Measurements from ENCODE around the gene BAIAP3. TPM values are rescaled to one million over a fixed set of nuclear protein-coding genes. Genes with fewer than 3 reads are reported as not detected.

Gene BAIAP3
- total RNA-seq, 1 experiment from 2014 or later: 0.50 TPM

DNA sequence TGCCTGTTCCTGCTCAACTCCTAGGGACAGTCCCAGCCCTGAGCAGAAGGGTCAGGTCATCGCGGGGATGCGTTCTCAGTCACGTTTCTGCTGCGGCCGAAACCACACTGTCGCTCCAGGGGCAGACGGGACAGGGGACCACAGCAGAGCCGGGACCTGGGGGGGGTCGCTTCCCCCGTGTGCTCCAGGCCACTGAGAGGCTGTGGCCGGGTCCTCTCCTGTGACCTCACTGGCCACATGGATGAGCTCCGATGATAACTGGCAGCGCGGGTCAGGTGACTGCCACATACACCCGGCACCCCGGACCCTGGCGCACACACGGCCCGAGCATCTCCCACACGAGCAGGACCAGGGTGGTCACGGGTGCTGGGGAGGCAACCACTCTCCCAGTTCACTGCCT lies 31.1 kb downstream of the BAIAP3 start:
- DNase-seq (ENCODE audit: low read depth): no peak

DNA sequence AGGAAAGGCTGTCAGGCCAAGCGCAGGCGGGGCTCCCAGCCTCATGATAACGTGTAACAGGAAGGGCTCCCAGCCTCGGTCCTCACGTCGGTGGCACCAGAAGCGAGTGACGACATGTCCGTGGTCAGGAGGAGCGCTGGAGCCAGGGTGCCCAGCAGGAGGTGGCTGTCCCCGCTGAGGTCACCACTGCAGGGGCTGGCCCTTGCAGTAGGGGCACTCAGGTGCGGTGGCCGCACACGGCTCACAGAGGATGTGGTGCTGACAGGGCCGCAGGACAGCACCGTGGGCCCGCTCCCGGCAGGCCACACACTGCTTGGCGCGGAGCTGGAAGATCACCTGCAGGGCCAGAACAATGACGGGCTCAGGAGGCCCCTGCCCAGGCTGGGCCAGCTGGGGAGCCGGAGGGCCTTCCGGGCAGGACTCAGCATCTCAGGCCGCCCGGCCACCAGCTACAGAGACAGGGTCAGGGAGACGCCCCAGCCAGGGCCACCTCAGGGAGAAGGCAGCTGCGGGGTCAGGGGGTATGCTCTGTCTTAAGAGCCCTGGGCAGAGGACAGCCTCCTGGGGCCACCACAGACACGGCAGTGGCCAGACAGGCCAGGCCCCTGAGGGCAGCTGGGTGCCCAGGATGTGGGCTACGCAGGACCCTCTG lies 32.7 kb downstream of the BAIAP3 start:
- DNase-seq (ENCODE audit: low read depth): no peak

DNA sequence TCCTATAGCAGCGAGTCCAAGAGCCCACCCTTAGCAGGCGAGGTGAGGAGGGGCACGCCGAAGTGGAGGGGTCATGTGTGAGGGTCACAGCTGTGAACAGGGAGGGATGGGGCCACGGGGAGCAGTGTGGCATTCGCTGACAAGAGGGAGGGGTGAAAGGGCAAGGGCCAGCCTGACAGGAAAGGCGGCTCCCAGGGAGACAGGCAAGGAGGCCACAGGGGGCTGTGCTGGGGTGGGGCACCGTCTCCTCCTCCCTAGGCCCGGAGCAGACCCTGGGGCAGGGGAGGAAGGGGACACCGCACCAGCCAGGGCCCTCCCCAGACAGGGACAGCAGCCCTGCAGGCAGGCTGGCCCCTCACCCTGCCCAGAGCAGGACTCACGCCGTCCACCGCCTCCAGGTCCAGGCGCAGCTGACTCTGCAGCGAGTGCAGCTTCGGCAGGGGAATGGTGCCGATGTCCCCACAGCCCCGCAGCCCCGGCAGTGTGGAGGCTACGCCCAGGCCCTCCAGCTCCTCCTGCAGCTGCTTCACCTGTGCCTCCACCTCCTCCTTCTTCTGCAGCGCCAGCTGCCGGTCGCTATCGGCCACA lies 33.4 kb downstream of the BAIAP3 start:
- DNase-seq (ENCODE audit: low read depth): no peak

DNA sequence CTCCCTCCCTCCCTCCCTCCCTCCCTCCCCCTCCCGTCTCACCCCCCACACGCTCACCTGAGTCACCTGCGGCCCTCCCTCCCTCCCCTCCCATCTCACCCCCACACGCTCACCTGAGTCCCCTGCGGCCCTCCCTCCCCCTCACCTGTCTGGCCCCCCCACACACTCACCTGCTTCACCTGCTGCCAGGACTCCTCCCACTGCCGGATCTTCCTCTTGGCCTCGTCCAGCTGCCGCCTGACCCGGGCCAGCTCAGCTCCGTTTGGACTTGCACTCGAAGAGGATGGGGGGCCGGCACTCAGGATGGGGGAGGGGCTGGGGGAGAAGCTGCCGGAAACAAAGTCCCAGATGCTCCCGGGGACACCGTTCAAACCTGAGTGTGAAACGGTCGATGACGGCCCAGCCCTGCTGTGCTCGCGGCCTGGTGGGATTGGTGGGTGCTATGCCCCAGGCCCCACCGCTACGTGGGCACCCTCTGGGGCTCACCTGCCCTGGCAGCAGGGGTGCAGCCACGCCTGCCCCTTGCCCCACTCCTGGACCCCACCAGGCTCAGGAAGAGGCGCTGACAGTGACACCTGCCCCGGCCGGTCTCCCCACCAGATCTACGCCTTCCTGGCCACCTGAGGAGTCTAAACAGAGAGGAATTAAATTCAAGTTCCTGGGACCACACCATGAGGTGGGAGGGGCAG lies 34.2 kb downstream of the BAIAP3 start:
- DNase-seq (ENCODE audit: low read depth): no peak

DNA sequence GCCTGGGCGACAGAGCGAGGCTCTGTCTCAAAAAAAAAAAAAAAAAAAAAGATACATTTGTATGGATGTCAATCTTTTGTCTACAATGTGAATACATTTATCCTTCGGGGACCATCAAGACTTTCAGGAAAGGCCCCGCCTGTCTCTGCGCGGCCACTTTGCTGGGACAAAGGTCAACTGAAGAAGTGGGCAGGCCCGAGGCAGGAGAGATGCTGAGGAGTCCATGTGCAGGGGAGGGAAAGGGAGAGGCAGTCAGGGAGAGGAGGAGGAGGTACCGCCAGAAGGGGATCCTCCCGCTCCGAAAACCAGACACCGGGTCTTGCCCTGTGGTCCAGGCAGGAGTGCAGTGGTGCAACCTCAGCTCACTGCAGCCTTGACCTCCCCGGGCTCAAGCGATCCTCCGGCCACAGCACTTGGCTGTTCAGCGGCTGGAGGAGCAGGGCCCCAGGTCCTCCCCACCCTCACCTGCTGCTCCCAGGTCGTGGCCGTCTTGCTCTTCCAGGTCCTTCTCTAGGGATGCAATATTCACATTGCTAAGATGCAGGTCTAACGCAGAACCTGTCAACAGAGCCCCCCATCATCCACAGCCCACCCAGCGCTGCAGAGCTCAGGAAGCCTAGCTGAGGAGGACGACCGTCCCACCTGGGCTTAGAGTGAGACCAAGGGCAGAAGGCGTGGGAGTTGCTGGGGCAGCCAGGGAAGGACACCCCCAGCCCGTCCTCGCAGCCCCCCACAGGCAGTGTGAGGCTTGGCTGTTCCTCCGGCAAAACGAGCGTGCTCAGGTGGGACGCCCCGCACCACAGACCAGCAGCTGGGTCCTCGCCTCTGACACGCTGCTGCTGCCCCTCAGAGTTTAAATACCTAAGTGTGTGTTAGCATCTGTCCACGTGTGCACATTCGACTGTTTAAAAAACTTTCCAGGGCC lies 37.9 kb downstream of the BAIAP3 start:
- no peak for DNase-seq (ENCODE audit: low read depth)

DNA sequence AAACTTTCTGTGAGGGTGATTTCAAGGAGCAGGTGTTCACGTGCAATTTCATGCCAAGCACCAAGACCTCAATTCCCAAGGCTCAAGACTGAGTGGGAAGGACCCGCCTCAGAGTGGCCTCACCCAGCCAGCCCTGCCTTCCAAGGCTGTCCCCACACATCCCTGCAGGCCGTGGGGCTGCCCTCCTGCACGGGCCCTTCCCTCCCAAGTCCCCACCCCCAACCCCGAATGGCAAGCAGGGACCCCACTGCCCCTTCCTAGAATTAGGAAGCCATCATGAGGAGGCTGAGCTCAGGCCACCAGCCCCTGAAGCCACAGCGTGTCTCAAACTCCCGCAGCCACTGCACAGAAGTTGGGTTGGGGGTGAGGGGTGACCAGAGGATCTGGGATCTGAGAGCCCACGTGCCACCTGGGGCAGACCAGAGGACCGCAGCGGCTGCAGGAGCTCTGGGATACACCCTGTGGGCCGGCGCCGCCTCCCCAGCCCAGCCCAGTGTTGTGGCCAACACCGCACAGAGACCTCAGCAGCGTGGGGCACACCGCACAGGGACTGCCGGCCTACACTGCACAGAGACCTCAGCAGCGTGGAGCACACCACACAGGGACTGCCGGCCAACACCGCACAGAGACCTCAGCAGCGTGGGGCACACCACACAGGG lies 39.0 kb downstream of the BAIAP3 start:
- DNase-seq (ENCODE audit: low read depth): no peak

DNA sequence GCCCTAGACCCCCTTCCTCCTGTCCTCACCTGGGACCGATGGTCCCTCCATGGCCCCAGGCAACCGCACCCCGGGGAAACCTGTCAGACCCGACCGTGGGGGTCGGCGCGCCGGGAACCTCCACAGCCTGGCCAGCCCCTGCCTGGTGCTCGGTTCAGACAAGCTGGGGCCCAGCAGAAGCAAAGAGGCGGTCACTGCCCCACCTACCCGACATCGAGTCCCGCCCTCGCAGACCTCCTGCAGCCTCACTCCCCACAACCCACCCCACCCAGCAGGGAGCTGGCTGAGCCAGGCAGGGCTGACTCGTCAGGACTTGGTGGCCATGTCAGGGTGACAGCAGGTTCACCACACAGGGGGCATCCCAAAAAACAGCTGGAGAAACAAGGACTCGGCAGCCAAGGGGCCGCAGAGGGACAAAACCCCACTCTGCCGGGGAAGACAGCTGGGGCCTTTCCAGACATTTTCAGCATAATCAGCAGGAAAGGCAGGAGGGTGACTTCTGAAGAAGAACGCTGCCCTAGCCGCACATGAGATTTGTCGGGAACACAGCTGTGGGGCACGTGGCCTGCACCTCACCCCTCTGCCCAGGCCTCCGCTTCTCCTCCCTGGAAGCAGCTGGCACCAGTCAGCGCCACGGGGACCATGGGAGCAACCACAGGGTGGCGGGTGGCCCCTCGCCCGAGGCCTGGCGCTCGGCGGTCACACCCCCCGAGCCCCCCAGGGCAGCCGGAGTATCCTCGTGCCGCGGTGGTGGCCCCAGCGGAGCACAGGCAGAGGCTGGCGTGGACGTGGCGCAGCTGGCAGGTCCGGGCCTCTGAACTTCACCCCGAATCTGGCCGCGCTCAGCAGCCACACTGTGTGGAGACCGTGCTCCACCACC lies 41.2 kb downstream of the BAIAP3 start:
- DNase-seq (ENCODE audit: low read depth): no peak

DNA sequence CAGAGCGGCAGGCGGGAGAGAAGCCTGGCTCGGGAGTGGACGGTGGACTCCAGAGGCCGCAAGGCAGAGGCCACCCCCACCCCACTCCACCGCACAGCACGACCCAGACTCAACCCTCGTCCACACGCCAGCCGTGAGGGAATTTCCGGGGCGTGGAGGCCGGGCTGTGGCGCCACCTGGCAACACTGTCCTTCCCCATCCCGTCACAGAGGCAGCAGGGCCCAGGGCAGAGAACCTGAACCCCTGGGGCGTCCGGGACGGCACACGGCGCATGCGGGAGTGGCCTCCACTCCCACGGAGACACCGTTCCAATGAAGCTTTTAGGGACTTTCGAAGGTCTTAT lies 41.8 kb downstream of the BAIAP3 start:
- no peak for DNase-seq (ENCODE audit: low read depth)

DNA sequence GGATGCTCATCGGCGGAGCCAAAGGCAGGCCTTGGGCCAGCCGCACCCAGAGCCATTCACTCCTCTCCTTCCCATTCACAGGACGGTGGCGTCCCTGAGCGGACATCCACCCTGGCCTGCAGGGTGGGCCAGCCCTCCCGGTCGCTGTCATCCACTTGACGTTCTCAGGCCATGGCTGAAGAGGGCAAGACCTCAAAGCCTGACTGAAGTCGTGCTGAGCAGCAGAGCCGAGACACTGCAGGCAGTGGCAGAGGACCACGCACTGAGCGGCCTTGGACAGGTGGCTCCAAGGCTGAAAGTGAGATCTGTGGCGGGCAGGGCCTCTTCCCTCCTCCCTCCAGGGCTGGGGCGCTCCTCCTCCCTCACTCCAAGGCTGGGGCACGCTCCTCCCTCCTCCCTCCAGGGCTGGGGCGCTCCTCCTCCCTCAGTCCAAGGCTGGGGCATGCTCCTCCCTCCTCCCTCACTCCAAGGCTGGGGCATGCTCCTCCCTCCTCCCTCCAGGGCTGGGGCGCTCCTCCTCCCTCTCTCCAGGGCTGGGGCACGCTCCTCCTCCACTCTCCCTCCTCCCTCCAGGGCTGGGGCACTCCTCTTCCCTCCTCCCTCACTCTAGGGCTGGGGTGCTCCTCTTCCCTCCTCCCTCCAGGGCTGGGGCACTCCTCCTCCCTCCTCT lies 42.4 kb downstream of the BAIAP3 start:
- DNase-seq (ENCODE audit: low read depth): no peak

DNA sequence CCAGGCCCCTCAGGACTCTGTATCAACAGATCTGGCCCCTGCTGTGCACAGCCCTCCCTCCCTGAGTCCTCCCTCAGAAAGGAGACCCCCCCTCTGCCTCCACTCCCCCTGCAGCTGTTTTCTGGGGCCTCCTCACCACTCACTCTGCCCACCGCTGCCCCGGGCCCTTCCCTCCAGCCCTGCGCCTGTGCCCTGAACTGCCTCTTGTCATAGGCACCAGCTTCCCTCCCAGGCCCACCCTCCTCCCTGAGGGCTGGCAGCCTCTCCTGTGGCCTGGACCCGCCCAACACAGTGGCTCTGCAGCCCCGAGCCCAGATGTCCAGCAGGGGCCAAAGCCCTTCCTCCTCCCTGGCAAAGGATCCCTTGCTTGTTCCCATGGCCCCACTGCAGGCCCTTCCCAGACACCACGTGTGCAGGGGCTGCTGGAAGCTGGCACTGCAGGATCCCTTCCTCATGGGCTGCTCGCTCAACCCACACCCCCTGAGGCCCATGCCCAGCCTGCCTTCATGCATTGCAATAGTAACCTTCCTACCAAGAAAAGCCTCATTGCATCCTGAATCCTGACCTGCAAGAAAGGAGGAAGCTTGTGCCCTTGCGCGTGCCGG lies 44.1 kb downstream of the BAIAP3 start:
- DNase-seq (ENCODE audit: low read depth): no peak

DNA sequence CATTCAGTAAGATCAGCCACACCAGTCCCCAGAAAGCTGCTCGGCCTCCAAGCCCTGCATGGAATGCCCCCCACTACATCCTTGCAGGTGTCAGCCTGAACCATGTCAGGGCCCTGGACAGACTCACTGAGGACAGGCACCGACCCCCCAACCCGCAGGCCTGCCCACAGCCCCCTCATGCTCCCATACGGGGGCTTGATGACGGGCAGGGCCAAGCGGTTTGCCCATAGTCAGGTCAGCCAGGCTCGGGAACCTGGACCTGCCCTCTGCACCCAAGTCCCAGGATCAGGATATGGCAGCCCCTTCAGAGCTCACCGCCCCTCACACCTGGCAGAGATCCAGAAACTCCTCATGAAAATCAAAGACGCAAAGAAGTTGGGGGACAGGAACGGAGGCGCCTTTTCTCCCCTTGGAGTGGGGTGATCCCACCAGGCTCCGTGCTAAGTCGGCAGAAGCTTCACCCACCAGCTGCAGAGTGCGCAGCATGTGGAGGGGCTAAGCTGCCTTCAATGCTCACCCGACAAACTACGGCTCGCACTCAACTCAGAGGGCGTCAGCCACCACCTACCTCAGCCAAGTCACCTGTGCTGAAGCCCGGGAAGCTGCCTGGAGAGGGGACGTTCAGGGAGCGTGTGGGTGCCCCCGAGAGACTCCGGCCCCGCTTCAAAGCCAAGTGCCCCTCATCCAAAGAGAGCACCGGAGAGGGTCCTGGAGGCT lies 44.8 kb downstream of the BAIAP3 start:
- no peak for DNase-seq (ENCODE audit: low read depth)

DNA sequence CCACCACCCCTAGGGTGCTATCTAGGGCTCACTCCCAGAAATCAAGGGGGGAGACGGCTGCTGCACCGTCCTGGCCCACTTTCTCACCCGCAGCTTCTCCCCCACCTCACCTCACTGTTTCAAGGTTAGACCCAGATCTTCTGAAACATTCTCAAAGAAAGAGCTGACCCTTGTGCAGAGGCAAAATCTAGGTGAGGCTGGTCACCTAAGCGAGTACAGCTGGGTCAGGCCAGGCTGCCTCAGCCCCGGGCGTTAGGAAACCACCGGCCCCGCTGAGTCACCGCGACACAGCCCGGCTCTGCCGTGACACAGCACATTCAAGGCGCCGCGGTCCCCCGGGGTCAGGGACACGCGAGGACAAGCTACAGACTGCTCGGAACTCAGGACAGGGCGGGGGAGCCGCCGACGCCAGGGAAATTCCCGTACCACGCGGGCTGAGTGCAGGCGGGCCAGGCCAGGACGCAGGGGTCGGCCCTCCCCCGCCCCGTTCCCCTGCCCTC lies 45.4 kb downstream of the BAIAP3 start:
- peak; percentile 64 for DNase-seq (ENCODE audit: low read depth)

DNA sequence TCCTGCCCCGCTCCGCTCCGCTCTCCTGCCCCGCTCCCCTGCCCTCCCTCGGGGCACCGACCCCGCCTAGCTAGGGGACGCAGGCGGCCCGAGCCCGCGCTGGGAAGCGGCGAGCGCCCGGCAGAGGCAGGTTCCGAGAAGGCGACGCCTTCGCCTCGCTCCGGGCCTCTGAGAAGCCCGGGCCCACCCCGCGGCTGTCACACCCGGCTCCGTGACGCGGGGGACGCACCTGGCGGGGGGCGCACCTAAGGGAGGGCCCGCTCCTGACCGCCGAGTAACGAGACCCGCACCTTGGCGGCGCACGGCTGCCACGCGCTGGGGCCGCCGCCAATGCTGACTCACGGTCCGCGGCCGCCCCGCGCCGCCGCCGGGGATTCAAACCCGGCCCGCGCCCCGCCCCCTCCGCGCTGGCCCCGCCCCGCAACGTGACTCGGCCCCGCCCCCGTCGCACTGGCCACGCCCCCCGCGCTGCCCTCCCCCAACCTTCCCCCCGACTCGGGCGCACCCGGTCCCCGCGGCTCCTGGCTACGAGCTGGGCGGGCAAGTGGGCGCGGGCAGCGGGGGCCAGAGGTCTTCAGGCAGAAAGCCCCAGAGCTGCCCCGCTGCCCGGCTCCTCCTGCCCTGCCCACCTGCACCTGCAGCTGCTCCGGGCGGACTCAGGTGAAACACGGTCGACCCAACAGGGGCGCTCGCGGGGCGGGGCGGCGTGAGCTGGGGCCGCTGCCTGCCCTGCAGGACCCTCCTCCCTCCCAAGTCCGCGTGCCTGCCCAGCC lies 46.0 kb downstream of the BAIAP3 start:
- DNase-seq (ENCODE audit: low read depth): peak; percentile 29

DNA sequence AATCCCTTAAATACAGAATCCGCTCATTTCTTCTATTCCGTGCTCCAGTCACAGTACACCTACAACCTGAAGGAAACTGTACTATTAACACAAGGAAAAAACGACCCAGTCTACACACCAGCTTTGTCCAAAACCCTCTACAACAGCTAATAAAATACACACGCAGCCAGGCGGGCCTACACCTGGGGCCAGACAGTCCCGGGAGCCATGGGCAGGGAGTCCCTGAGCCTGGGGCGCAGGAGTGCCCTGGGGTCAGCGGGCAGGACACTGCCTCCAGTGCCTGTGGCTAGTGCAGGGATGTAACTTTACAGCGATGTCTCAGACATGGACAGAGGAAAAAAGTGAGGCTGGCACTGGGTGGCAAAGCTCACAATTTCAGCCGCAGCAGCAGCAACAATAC lies 46.8 kb downstream of the BAIAP3 start:
- DNase-seq (ENCODE audit: low read depth): no peak

DNA sequence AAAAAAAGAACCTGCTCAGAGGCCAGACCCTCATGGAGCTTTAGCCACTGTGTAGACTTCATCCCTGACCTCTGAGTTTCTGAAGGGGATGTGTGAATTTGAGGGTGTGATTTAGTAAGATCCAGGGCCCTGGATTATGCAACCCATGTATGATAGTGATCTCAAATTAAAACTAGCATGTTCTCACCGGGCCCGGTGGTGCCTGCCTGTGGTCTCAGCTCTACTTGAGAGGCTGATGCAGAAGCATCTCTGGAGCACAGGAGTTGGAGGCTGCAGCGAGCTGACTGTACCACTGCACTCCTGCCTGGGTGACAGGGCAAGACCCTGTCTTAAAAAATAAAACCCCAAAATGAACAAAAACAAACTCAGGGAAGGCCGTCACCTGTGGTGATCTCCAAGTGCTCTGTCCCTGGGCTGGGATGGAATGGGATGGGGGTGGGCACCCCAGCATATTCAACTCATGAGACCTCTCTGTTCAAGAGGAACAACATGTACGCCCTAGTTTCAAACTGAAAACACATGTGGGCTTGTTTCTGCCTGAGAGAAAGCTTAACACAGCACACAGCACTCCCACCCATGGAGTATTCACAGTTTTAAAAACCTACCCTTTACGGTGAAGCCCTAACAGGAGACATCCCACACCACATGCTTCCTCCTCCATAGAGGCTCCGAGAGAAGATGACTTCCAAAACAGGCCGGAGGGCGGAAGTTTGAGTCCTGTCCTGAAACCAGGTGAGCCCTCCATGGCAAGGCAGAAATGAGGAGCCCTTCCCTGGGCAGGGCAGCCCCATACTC lies 48.4 kb downstream of the BAIAP3 start:
- no peak for DNase-seq (ENCODE audit: low read depth)

DNA sequence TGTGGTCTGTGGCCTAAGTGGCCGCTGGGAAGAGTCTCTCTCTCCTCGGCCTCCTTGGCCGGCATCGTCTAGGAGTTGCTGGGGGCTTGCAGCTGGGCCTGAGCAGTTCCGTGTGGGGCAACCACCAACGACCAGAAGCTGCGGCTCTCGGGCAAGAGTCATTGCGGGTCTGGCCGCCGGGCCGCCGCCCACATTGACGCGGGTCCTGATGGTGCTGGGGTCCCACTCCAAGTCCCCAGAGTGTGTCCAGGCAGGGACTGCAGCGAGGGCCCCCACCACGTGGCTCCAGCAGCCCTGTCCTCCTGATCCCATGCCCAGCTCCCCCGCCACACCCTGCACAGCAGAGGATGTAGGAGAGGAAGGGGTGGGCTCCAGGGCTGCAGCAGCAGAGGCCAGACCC lies 50.1 kb downstream of the BAIAP3 start:
- no peak for DNase-seq (ENCODE audit: low read depth)

DNA sequence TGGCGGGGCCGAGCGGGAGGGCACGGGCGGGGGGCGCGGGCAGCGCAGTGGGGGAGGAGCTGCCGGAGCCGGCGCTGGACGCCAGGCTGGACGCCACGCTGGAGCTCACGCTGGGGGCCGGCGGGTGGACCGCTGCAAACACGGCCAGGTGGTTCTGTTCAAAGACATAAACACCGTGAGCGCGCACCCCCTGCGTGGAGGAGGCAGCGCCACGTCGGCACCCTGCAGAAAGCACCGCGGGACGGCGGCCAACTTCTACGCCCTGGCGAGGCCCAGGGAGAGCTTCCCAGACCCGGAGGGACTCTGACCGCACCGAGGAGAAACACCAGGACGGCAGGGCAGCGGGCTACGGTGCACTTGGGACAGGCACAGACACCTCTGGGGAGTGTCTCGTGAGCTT lies 51.8 kb downstream of the BAIAP3 start:
- no peak for DNase-seq (ENCODE audit: low read depth)
